Measurements from ENCODE around the gene WNT2. TPM values are rescaled to one million over a fixed set of nuclear protein-coding genes. Genes with fewer than 3 reads are reported as not detected.

WNT2 gene
- total and polyA plus RNA-seq, 2 of the 4 experiments (the other 2 are of a cell fraction), result 1.8 to 1.9 TPM

- Histone ChIP-seq H3K14ac (replicated peaks; ENCODE audit: low read depth, low read length) (peak overlapping the region; percentile 96), H2BK20ac (ENCODE audit: low read depth, low read length) (peak overlapping the region; percentile 99), H2BK15ac (ENCODE audit: low read depth, low read length) (peak overlapping the region; percentile 55; the same call in 2 of the 3 replicates), H2BK5ac (ENCODE audit: low read depth, low read length, poor library complexity, severe bottlenecking) (peak overlapping the region; percentile 96), H3K23ac (ENCODE audit: low read depth, low read length) (peak overlapping the region; percentile 93), H3K4me1 (ENCODE audit: control insufficient read depth, insufficient read depth, low read length) (peaks cover 20% of the 10 kb centered on the region), H3K9me1 (ENCODE audit: insufficient read depth, low read length) (peaks cover 5% of the 10 kb centered on the region), H2AFZ (replicated peaks; ENCODE audit: low read length, poor library complexity) (peak overlapping the region; percentile 35), H3K4me3 (ENCODE audit: insufficient read depth, low read depth, low read length) (no peak overlapping the region), H2BK120ac (ENCODE audit: low read depth, low read length) (peak overlapping the region; percentile 98), H3K79me1 (ENCODE audit: low read depth in 1 of 2, low read length in 2 of 2) (no peaks in the 10 kb centered on the region), H3K56ac (ENCODE audit: extremely low read depth, insufficient read depth, low read length) (peak overlapping the region; percentile 94), H3K18ac (ENCODE audit: low read depth, low read length) (peak overlapping the region; percentile 98), H4K91ac (ENCODE audit: insufficient read depth, low read depth, low read length) (peak overlapping the region; percentile 97), H3K9ac (ENCODE audit: low read depth, low read length) (peak overlapping the region; percentile 74), H3K27me3 (ENCODE audit: control insufficient read depth, insufficient read depth, low read length) (no peaks in the 10 kb centered on the region), H4K5ac (ENCODE audit: low read depth, low read length) (peak overlapping the region; percentile 98), H4K8ac (ENCODE audit: low read depth in 2 of 2, low read length in 2 of 2) (peak overlapping the region; percentile 58 to 92), H3K27ac (ENCODE audit: insufficient read depth, low read length) (peak overlapping the region; percentile 98), H3K36me3 (ENCODE audit: control insufficient read depth, insufficient read depth, low read length) (no peaks in the 10 kb centered on the region), H3K4ac (ENCODE audit: low read depth, low read length) (peak overlapping the region; percentile 98), H3K9me3 (ENCODE audit: control insufficient read depth, insufficient read depth, low read length) (no peaks in the 10 kb centered on the region), H2AK9ac (replicated peaks; ENCODE audit: low read depth, low read length, poor library complexity) (peak overlapping the region; percentile 94), H4K20me1 (ENCODE audit: insufficient read depth, low read length) (no peaks in the 10 kb centered on the region), H2AK5ac (ENCODE audit: low read depth, low read length) (peak overlapping the region; percentile 83), H3K4me2 (ENCODE audit: low read depth, low read length) (peak overlapping the region; percentile 62)
- POLR2A ChIA-PET (ENCODE audit: unreplicated experiment), result interaction anchor here (1.0 kb wide), 1 partner anchor 18 kb away, joined by 4 read pairs; no protein-coding TSS in a partner anchor
- BruUV-seq (replicated peaks), result no TSS peak
- dilution Hi-C loops (cut with HindIII; ENCODE audit: low sequenced_read_pairs, unreplicated experiment), result no loop called here
- no peak for TF ChIP-seq NFE2L2 (IDR thresholded peaks at IDR 0.05; ENCODE audit: low read depth, low read length)
- peak; percentile 54; the same call in 1 of the 2 replicates for TF ChIP-seq FOS (IDR thresholded peaks at IDR 0.05; ENCODE audit: low read depth, low read length)
- no peak for TF ChIP-seq CTCF (conservative IDR thresholded peaks at IDR 0.05; ENCODE audit: low read depth, low read length)
- TF ChIP-seq ELK1 (IDR thresholded peaks at IDR 0.05; ENCODE audit: borderline replicate concordance, low read depth, low read length), result no peak
- TF ChIP-seq MAFK (IDR thresholded peaks at IDR 0.05; ENCODE audit: low read depth, low read length), result peak; percentile 20; the same call in 1 of the 2 replicates
- TF ChIP-seq BHLHE40 (IDR thresholded peaks at IDR 0.05; ENCODE audit: low read depth, low read length), result peak; percentile 12; the same call in 1 of the 2 replicates
- no peak for TF ChIP-seq RAD21 (IDR thresholded peaks at IDR 0.05; ENCODE audit: low read length)
- no peak for TF ChIP-seq USF2 (IDR thresholded peaks at IDR 0.05; ENCODE audit: low read depth, low read length)
- no peak for TF ChIP-seq CEBPB (IDR thresholded peaks at IDR 0.05; ENCODE audit: low read depth, low read length)
- no peak for TF ChIP-seq CHD1 (IDR thresholded peaks at IDR 0.05; ENCODE audit: low read depth, low read length)
- no peak for TF ChIP-seq MAZ (IDR thresholded peaks at IDR 0.05; ENCODE audit: borderline replicate concordance, low read depth, low read length)
- TF ChIP-seq RFX5 (IDR thresholded peaks at IDR 0.05; ENCODE audit: low read depth, low read length), result no peak
- no peak for TF ChIP-seq MXI1 (IDR thresholded peaks at IDR 0.05; ENCODE audit: borderline replicate concordance, low read depth, low read length)
- intact Hi-C loops (cut with micrococcal nuclease), result loop anchor here (2.0 kb wide), 1 partner anchor 20 kb away; no protein-coding TSS in a partner anchor
- peak; percentile 78 for ATAC-seq (ENCODE audit: low read depth)
- in situ Hi-C loops (cut with MboI; ENCODE audit: low sequenced_read_pairs), result no loop called here
- WGBS, 2 experiments (ENCODE audit: extremely low coverage in 2 of 2, insufficient read length in 1 of 2), result no CpG with 5 or more reads among the region's 4 CpGs
- CTCF ChIA-PET, result interaction anchor here (0.6 to 1.3 kb wide), 3 partner anchors 12 to 699 kb away, joined by 3 to 5 read pairs (median 3); no protein-coding TSS in a partner anchor
- peak; percentile 95 for DNase-seq
These were observed 92.4 kb downstream of the WNT2 start for GRCh38 chr7:117230276-117231046.
